Transverse colon (tissue), 4 donors: ENCODE results near the gene AOX1. TPM values are rescaled to one million over a fixed set of nuclear protein-coding genes. Genes with fewer than 3 reads are reported as not detected.

Experiments
- DNase-seq: peaks from one replicate; pipeline ENCODE4 v3.0.0-alpha.2; 2019
- H3K27ac ChIP-seq, 4 donors: fragments of 200-600 bp; sonication (generic); 2 replicates each; pipeline ENCODE4 v1.5.1; 2016 to 2018; ENCODE audit warnings: inconsistent platforms in 4 of 4
- H3K27me3 ChIP-seq: fragments of 200-600 bp; sonication (generic); 2 replicates; pipeline ENCODE4 v1.5.1; 2017; ENCODE audit warnings: inconsistent platforms
- H3K36me3 ChIP-seq, 4 donors: fragments of 200-600 bp; sonication (generic); 2 replicates each; pipeline ENCODE4 v1.5.1; 2017 to 2019; ENCODE audit warnings: inconsistent platforms in 4 of 4
- H3K4me1 ChIP-seq, 4 donors: fragments of 200-600 bp; sonication (generic); 2 replicates each; pipeline ENCODE4 v1.5.1; 2017 to 2020; ENCODE audit warnings: inconsistent platforms in 4 of 4
- H3K4me3 ChIP-seq, 4 donors: fragments of 200-600 bp; sonication (generic); 1 replicate in 1 of 4; 2 replicates in 3 of 4; pipeline versions ENCODE4 v1.5.1 to v1.6.1; 2017 to 2019; ENCODE audit warnings: inconsistent platforms in 4 of 4
- H3K9me3 ChIP-seq, 2 donors: fragments of 200-600 bp; sonication (generic); 2 replicates each; pipeline ENCODE4 v1.5.1; 2017 to 2019; ENCODE audit warnings: inconsistent platforms in 2 of 2
- CTCF ChIP-seq, 5 experiments: fragments of 200-600 bp in 3 of 5; fragments of 450-650 bp in 2 of 5; sonication (generic) in 3 of 5; IDR thresholded peaks; 1 replicate in 2 of 5; 2 replicates in 3 of 5; pipeline ENCODE4 v1.5.1; 2016 to 2017; ENCODE audit warnings: antibody characterized with exemption in 5 of 5, inconsistent platforms in 3 of 5, mild to moderate bottlenecking in 2 of 5, moderate library complexity in 1 of 5
- EP300 ChIP-seq: sonication (generic); formaldehyde crosslinking; IDR thresholded peaks from one replicate; pipeline ENCODE4 v1.6.1; 2017; ENCODE audit warnings: antibody characterized with exemption, low read depth
- POLR2A ChIP-seq: fragments of 450-650 bp; IDR thresholded peaks from one replicate; pipeline ENCODE4 v1.6.1; 2016; ENCODE audit warnings: antibody characterized with exemption, mild to moderate bottlenecking, moderate library complexity
- POLR2AphosphoS5 ChIP-seq, 3 donors: sonication (generic); formaldehyde crosslinking; IDR thresholded peaks; one replicate each; pipeline ENCODE4 v1.6.1; 2016; ENCODE audit warnings: antibody characterized with exemption in 3 of 3
- WGBS, 2 donors: methylation state at CpG; one replicate each; pipeline ENCODE4 v1.1.5; 2018; ENCODE audit warnings: low coverage in 1 of 2; 5-methylcytosine and 5-hydroxymethylcytosine counted together
- in situ Hi-C, 4 donors: fragments of 200-750 bp; cut with MboI; loops; one replicate each; pipeline versions ENCODE4 v1.15.0 to v1.15.1; 2017; ENCODE audit warnings: low sequenced_read_pairs in 3 of 4, low pct_ligation_motif_present in 1 of 4, low pct_unique_long_range_greater_than_20kb in 1 of 4
- intact Hi-C: fragments of 100-400 bp; cut with DNase I; formaldehyde crosslinking; loops from one replicate; pipeline ENCODE4 v1.15.1; 2023; ENCODE audit warnings: low total_unique reads
- total RNA-seq, 4 donors: library from RNA; depleted of rRNA; stranded (reverse); fragments of >200 nt; gene quantifications; one replicate each; pipeline ENCODE4 v1.1.0, GENCODE V29; 2016

Gene AOX1
- total RNA-seq, 4 donors from 2014 or later = 12.0 to 28.1 (median 19.0) TPM

- in situ Hi-C loops (no loop called here), intact Hi-C loops (no loop called here)
- WGBS, 2 donors = 99 to 100% methylated on average over 3 of the region's 3 CpGs
- TF ChIP-seq POLR2AphosphoS5 (IDR thresholded peaks at IDR 0.05) (no peak), CTCF (IDR thresholded peaks at IDR 0.05) (no peak), EP300 (no peak), POLR2A (no peak)
- no peaks in the 10 kb centered on the region for H3K36me3 ChIP-seq
- DNase-seq = no peak
- H3K27me3 ChIP-seq = no peaks in the 10 kb centered on the region
- H3K4me3 ChIP-seq = no peak overlapping the region
- no peaks in the 10 kb centered on the region for H3K9me3 ChIP-seq
- H3K27ac ChIP-seq = no peak overlapping the region
- H3K4me1 ChIP-seq = no peaks in the 10 kb centered on the region
These were observed 17.9 kb upstream of the AOX1 start for GRCh38 chr2:200567932-200568331.

GRCh38 chr2:200575957-200576356, 9.9 kb upstream of the AOX1 start:
- no peak for TF ChIP-seq POLR2AphosphoS5 (IDR thresholded peaks at IDR 0.05)
- TF ChIP-seq EP300 = no peak
- TF ChIP-seq CTCF (IDR thresholded peaks at IDR 0.05) = peak; percentile 25 to 46 (median 36)
- no peak for TF ChIP-seq POLR2A
- H3K27me3 ChIP-seq = no peaks in the 10 kb centered on the region
- H3K9me3 ChIP-seq = no peaks in the 10 kb centered on the region
- no peak for DNase-seq
- no peaks in the 10 kb centered on the region for H3K36me3 ChIP-seq
- WGBS, 2 donors = 81 to 83% methylated on average over 2 of the region's 2 CpGs
- intact Hi-C loops = no loop called here
- no peaks in the 10 kb centered on the region for H3K4me1 ChIP-seq
- no peak overlapping the region for H3K4me3 ChIP-seq
- H3K27ac ChIP-seq = no peak overlapping the region
- in situ Hi-C loops = loop anchor here in 1 of 4 donors (10.0 kb wide), 1 partner anchor 129 kb away; no protein-coding TSS in a partner anchor

- H3K9me3 ChIP-seq = no peaks in the 10 kb centered on the region
These were observed 8.8 kb upstream of the AOX1 start for GRCh38 chr2:200577027-200577426.

GRCh38 chr2:200578778-200579177, 7.0 kb upstream of the AOX1 start:
- Histone ChIP-seq H3K4me3 (no peak overlapping the region), H3K4me1 (no peaks in the 10 kb centered on the region), H3K9me3 (no peaks in the 10 kb centered on the region), H3K36me3 (no peaks in the 10 kb centered on the region), H3K27me3 (no peaks in the 10 kb centered on the region), H3K27ac (no peak overlapping the region)
- intact Hi-C loops (no loop called here), in situ Hi-C loops (loop anchor here in 1 of 4 donors (10.0 kb wide), 1 partner anchor 126 kb away; no protein-coding TSS in a partner anchor)
- WGBS, 2 donors = 11 to 43% methylated on average over 1 of the region's 1 CpG
- DNase-seq = no peak
- peak; percentile 29 to 59 (median 47) for TF ChIP-seq CTCF (IDR thresholded peaks at IDR 0.05)
- no peak for TF ChIP-seq POLR2A

More at GRCh38 chr2:200577027-200577426, 8.8 kb upstream of the AOX1 start:
- Histone ChIP-seq H3K4me1 (no peaks in the 10 kb centered on the region), H3K4me3 (no peak overlapping the region), H3K27me3 (no peaks in the 10 kb centered on the region), H3K36me3 (no peaks in the 10 kb centered on the region), H3K27ac (no peak overlapping the region)
- DNase-seq = no peak
- in situ Hi-C loops = loop anchor here in 1 of 4 donors (10.0 kb wide), 1 partner anchor 128 kb away; no protein-coding TSS in a partner anchor
- TF ChIP-seq EP300 (no peak), CTCF (IDR thresholded peaks at IDR 0.05) (no peak), POLR2A (no peak), POLR2AphosphoS5 (IDR thresholded peaks at IDR 0.05) (no peak)
- WGBS, 2 donors = 97 to 99% methylated on average over 3 of the region's 3 CpGs
- intact Hi-C loops = no loop called here
